ENCODE measurements around the gene CCDC39.

CCDC39 gene

GRCh38 chr3:180679178-180680096, at the start of gene CCDC39:
Gene CCDC39 (minus strand): TSS chr3:180679489. CDS start chr3:180679380, 109 bp downstream.
- TF ChIP-seq CTCF (IDR thresholded peaks at IDR 0.05; ENCODE audit: insufficient read depth, low read depth, low read length, missing control alignments), result no peak
- DNase-seq (ENCODE audit: low read depth), result peak; percentile 86
- H3K4me3 ChIP-seq (ENCODE audit: low read depth, low read length), result peak within 1 kb of the TSS; percentile 79

- no peak overlapping the region for H3K4me3 ChIP-seq (ENCODE audit: low read depth, low read length)
- DNase-seq (ENCODE audit: low read depth), result no peak
- TF ChIP-seq CTCF (IDR thresholded peaks at IDR 0.05; ENCODE audit: insufficient read depth, low read depth, low read length, missing control alignments), result no peak
These were observed 40.7 kb upstream of the CCDC39 start for GRCh38 chr3:180720012-180720411.

- TF ChIP-seq CTCF (IDR thresholded peaks at IDR 0.05; ENCODE audit: insufficient read depth, low read depth, low read length, missing control alignments), result no peak
- no peak for DNase-seq (ENCODE audit: low read depth)
- no peak overlapping the region for H3K4me3 ChIP-seq (ENCODE audit: low read depth, low read length)
These were observed 28.6 kb upstream of the CCDC39 start for GRCh38 chr3:180707896-180708295.

- DNase-seq (ENCODE audit: low read depth), result no peak
- H3K4me3 ChIP-seq (ENCODE audit: low read depth, low read length), result no peak overlapping the region
- no peak for TF ChIP-seq CTCF (IDR thresholded peaks at IDR 0.05; ENCODE audit: insufficient read depth, low read depth, low read length, missing control alignments)
These were observed 26.3 kb upstream of the CCDC39 start for GRCh38 chr3:180705619-180706018.

- no peak overlapping the region for H3K4me3 ChIP-seq (ENCODE audit: low read depth, low read length)
- no peak for DNase-seq (ENCODE audit: low read depth)
- TF ChIP-seq CTCF (IDR thresholded peaks at IDR 0.05; ENCODE audit: insufficient read depth, low read depth, low read length, missing control alignments), result no peak
These were observed 25.2 kb upstream of the CCDC39 start for GRCh38 chr3:180704532-180704931.

GRCh38 chr3:180700941-180701340, 21.7 kb upstream of the CCDC39 start:
- no peak for TF ChIP-seq CTCF (IDR thresholded peaks at IDR 0.05; ENCODE audit: insufficient read depth, low read depth, low read length, missing control alignments)
- H3K4me3 ChIP-seq (ENCODE audit: low read depth, low read length), result no peak overlapping the region
- no peak for DNase-seq (ENCODE audit: low read depth)
